T-helper 2 cell treated with Interferon-gamma antibody and Interleukin-4, amounts not matched to agents 100 ng/mL and 5 ng/mL, for 36 hours (primary cell): ENCODE measurements around the gene GAS2L2. TPM values are rescaled to one million over a fixed set of nuclear protein-coding genes. Genes with fewer than 3 reads are reported as not detected.

Source experiments
- intact Hi-C: fragments of 100-400 bp; cut with micrococcal nuclease; formaldehyde crosslinking; loops from one replicate; pipeline ENCODE4 v1.15.1; 2023
- total RNA-seq: library from RNA; stranded (reverse); gene quantifications from 2 replicates; pipeline ENCODE4 v1.2.3, GENCODE V29; 2022

GAS2L2 gene
- total RNA-seq, 1 donor from 2014 or later, result not detected

DNA sequence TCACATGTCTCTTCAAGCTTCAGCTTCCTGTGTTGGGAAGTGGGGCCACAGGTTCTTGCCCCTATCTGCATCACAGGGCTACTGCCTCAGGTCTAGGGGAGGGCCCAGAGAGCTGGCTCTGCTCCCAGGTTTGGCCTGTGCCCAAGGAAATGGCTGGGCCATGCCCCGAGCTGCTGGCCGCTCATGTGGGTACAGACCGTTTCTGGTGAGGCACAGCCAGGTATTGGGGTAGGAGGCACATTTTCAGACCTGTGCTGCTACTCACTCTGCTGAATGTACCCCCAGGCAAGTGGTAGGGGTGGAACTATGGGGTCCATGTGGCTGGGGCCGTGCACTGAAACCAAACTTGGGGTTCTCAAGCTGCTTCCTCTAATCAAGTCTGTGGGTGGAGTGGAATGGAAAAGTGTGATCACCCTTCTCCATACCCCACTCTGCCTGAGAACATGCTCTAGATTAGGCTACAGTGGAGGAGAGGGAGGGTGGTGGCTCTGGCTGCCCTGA, 4.6 kb downstream of the GAS2L2 start:
- intact Hi-C loops, result loop anchor here (5.0 to 10.0 kb wide), 3 partner anchors 191 to 604 kb away; partner anchors contain the start of genes NLE1, SLFN12L and UNC45B

DNA sequence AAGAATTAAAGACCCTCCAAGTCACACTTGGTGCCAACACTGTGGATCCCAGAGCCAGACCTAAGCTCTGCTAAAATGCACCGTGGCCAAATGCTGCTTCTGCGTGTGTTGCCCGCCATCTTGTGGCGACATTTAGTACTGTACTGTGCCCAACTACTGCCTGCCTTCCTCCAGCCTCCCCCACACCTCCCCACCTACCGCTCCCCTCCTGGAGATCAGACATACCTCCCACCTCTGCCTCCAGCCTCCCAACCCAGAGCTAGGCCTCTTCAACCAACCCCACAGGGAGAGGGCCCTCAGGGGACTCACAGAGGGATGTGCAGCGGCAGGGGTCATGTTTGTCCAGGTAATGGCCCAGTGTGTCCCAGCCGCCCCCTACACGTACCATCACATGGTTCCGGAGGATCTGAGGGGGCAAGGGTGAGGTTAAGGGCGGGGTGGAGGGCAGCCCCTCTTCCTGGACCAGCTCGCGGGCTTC, 5.5 kb downstream of the GAS2L2 start:
- intact Hi-C loops, result loop anchor here (1.0 to 10.0 kb wide), 5 partner anchors 134 to 603 kb away; partner anchors contain the start of genes NLE1, SLFN12L and UNC45B

DNA sequence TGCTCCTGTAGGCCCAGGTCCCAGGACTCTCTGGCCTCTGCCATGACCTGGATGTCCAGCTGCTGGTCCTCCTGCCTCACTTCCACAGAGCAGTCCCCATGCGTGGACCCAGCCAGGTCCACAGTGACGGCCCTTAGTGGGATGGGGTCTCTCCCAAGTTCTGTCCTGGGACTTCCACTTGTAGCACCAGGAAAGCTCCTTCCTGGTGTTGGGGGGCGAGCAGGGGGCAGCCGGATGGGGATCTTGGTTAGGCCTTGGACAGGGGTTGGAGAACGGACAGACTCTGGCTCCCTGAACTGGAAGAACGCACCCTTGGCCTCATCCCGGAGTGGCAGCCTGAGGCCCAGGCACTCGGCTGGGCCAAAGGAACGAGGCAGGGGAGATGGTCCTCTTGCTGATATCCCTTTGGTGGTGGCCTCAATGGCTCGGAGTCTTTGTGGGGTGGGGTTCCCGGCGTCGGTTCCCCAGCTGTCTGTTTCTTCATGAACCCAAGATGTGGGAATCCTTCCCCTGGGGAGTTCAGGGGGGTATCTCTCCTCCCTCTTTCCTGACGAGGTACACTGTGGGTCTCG, 7.2 kb downstream of the GAS2L2 start:
- intact Hi-C loops, result loop anchor here (5.0 to 10.0 kb wide), 3 partner anchors 189 to 601 kb away; partner anchors contain the start of genes NLE1, SLFN12L and UNC45B

DNA sequence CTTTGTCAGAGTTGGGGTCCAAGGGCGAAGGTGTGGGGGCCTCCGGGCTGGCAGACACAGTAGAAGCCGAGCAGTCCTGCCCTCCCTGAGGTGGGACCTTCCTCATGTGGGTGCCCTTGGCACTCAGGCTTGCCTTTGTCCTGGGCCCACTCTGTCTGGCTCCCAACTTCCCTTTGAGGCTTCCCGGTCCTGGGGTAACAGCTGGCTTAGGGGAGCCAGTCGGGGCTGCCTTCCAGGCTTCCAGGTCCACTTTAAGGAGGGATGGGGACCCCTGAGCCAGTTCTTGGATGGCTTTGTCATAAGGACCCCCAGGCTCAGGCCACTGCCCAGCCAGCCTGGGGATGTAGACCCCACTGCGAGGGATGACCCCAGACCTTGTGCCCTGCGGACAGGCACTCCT, 7.8 kb downstream of the GAS2L2 start:
- intact Hi-C loops, result loop anchor here (5.0 to 10.0 kb wide), 3 partner anchors 188 to 600 kb away; partner anchors contain the start of genes NLE1, SLFN12L and UNC45B

DNA sequence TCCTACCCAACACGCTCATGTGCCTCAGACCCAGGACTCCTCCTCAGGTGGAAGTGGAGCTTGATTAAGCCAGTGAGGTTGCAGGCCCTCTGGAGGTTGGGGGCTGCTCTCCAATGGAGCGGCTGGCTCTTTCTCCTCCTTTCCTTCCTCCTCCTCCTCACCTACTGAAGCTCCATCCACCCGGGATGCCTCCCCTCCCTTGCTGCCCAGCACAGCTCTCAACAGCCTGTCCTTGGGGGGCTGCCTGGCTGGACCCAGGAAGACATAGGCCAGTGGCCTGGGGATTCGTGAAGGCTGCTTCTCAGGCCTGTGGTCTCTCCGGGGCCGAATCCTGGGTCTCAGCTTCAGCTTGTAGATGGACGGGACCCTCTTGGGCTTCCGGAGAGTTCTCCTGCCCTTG, 8.2 kb downstream of the GAS2L2 start:
- intact Hi-C loops, result loop anchor here (5.0 to 10.0 kb wide), 3 partner anchors 188 to 600 kb away; partner anchors contain the start of genes NLE1, SLFN12L and UNC45B

DNA sequence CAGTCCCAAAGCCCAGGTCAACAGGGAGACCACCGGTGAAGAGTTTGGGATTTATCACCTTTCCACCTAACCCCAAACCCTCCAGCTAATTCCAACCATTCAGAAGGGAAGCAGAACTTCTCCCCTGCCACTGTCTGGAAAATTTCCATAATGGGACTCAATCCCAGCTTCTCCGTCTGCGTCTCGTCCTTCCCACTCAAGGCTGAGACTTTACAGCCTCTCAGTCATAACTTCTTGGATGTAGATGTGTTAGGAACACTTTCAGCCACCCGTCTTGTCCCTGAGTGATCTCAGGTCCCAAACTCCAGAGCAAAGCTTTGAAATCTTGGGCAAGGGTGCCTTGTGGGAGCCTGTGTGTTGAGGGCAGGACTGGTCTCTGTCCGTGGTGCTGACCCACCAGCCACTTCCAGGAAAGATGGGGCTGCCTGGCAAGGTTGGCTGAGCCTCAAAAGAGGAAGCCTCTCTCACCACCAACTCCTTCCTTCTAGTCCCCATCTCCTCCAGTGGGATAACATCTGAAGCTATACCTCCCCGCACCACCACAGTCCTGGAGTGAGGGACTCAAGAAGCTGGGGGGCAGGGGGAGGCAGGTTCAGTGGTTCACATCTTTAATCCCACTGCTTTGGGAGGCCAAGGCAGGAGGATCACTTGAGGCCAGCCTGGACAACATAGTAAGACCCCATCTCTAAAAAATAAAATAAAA, 9.3 kb downstream of the GAS2L2 start:
- intact Hi-C loops, result loop anchor here (10.0 kb wide), 1 partner anchor 599 kb away; the partner anchor contains the start of genes NLE1 and UNC45B

DNA sequence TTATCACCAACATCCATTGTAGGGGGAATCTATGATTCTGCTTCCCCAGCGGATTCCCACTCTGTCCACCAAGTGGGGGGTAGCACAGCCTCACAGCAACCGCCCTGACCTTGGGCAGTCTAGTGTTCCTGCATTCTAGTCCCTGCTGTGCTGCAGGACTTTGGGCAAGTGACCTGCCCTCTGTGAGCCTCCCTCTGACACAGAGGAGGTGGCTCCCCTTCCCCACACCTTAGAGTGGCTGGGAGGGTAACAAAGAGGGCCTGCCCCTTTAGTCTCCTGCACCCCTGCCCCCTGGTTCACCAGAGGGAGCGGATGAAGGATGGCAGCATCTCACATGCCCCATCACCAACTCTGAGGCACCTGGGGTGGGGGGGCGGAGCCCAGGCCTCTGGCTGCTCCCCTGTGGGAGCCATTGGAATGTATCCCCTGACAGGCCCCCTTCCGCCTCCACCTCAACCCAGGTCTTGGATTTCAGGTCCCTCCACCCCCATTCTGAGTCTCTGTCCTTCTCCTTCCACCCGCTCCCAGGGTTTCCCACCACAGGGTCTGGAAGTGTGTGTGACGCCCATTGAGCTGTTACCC, 10.1 kb downstream of the GAS2L2 start:
- intact Hi-C loops, result loop anchor here (10.0 kb wide), 1 partner anchor 598 kb away; the partner anchor contains the start of genes NLE1 and UNC45B

DNA sequence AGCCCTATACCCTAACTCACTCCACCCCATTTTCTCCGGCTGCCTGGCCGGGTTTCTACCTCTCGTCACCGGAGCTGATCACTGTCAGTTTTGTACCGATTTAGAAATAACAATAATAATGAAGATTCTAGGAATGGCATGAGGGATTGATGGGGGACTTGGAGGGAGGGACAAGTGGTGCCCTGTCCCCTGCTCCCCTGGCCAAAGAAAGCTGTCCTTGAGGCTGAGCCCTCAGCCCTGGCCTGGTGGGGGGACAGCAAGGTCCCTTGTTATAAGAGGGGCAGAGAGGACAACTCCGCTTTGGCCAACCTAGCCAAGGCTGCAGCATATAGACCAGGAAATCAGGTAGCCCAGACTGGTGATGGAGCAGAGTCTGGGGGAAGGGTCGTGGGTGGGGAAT, 10.5 kb downstream of the GAS2L2 start:
- intact Hi-C loops, result loop anchor here (10.0 kb wide), 1 partner anchor 598 kb away; the partner anchor contains the start of genes NLE1 and UNC45B

DNA sequence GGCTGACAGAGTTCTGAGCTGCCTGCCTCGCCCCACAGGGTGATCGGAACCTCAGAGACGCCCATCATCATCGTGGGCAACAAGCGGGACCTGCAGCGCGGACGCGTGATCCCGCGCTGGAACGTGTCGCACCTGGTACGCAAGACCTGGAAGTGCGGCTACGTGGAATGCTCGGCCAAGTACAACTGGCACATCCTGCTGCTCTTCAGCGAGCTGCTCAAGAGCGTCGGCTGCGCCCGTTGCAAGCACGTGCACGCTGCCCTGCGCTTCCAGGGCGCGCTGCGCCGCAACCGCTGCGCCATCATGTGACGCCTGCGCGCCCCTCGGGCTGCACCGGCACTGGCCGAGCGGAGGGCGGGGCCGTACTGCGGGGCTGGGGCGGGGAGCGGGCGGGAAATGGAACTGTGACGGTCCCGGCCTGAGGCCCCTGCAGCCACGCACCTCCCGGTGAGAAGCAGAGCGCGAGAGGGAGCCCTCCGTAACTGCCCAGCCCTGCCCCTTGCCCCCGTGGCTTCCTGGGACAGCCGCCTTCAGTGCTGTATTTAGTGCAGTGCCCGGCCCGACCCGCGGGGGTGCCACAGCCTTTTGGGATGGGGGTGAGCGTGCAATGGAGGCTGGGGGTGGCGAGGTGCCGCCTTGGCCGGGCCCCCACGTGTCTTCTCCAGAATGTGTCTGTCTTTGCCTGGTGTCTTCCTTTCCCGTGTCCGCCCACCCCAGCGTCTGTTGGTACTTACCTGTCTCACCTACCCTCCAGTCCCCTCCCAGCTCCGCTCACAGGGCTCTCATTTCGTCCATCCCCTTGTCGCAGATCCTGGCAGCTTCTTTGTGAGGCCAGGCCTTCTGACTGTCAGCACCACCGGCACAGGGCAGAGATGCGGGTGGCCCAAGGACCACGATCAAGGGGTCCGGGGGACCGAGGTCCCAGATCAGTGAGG, 11.8 kb downstream of the GAS2L2 start:
- intact Hi-C loops, result loop anchor here (10.0 kb wide), 1 partner anchor 596 kb away; the partner anchor contains the start of genes NLE1 and UNC45B

DNA sequence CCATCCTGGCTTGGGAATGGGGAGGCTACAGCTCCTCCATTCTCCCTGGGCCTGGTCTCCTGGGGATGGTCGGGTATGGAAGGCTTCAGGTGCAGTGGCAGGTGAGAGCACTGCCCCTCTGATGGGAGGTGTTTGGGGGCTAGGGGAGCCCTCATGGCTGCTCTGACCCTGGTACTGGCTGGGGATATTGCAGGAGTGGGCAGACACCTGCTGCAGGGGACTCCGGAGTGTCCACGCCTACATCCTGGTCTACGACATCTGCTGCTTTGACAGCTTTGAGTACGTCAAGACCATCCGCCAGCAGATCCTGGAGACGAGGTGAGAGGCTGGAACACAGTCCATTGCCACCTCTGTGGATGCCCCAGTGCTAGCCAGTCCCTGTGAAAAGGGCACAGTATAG, 12.8 kb downstream of the GAS2L2 start:
- intact Hi-C loops, result loop anchor here (10.0 kb wide), 1 partner anchor 595 kb away; the partner anchor contains the start of genes NLE1 and UNC45B

DNA sequence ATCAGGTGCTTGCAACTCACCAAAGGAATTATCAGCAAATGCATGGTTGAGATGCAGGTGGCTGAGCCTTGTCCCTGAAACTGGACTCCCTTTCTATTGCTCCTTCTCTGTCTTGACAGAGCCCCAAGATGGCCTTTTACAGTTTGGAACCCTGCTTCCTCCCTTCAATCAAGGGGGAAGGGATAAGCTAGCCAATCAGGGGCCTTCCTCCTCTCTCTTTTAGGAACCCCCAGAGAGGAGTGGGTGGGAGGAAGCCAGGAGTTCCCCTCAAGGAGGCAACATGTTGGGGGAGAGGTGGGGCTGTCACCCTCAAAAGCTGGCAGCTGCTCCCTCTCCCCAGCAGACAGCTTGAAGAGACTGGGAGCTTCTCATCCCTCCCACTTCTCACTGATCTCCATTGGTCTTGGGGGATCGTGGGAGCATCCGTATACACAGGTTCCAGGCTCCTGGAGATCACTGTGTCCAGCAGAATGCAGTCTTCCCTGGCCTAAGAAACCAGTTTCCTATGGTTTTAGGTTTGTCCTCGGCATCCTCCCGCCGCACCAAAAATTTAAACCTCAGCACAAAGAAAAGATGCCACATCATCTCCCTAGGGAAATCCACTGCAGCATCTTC, 14.4 kb downstream of the GAS2L2 start:
- intact Hi-C loops, result no loop called here

DNA sequence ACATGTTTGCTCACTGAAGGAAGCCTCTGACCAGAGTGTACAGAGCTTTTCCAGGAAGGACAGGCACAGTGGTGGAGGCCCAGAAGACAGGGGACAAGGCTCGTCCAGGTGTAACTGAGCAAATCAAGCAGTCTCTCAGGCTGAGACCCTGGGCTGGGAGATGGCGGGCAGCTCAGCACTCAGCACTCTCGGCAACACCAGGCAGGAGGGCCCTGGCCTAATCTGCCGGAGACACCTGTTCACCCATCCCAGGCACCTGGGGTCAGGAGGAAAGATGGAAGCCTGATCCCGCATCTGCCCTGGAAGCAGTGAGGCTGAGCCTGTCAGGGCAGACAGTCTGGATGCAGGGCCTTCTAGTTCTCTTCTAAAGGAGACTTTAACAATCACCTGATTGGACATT, 16.8 kb downstream of the GAS2L2 start:
- intact Hi-C loops, result no loop called here

DNA sequence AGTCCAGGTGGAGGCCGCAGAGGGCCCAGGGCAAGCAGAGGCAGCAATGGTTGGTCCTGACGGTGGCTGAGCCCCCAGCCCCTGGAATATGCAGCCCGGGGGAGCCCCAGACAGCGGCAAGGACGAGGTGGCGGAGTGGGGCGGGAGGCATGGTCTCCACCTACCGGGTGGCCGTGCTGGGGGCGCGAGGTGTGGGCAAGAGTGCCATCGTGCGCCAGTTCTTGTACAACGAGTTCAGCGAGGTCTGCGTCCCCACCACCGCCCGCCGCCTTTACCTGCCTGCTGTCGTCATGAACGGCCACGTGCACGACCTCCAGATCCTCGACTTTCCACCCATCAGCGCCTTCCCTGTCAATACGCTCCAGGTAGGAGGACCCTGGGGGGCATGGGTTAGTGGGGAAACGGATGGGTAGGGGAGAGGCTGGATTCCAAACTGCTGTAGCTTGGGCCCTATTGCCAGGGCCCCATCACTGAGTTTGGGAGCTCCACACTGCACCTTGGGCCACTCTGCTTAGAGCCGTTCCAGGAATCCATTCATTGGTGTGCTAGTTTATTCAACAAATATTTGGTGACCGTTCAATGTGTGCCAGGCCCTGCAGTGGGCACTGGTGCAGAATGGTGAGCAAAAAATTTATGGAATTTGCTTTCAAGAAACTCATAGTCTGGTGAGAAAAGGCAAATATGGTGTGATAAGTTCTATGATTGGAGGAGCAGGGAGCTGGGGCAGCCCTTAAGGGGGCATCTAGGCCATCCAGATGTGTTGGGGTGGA, 17.8 kb downstream of the GAS2L2 start:
- intact Hi-C loops, result no loop called here

DNA sequence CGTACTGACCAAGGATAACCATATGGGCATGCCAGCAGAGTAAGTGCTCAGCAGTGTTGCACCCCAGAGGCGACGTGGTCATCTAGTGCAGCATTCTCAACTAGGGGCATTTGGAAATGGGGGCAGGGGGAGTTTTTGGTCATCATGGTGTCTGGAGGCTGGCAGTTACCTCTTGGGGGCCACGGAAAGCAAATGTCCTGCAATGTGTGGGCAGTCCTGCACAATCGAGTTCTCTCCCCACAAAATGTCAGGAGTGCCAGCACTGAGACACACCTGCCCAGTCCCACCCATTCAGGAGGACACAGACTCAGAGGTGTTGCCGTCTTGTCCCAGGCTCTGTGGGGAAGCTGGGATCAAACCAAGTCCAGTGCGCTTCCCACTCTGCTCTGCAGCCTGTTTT, 18.6 kb downstream of the GAS2L2 start:
- intact Hi-C loops, result no loop called here

DNA sequence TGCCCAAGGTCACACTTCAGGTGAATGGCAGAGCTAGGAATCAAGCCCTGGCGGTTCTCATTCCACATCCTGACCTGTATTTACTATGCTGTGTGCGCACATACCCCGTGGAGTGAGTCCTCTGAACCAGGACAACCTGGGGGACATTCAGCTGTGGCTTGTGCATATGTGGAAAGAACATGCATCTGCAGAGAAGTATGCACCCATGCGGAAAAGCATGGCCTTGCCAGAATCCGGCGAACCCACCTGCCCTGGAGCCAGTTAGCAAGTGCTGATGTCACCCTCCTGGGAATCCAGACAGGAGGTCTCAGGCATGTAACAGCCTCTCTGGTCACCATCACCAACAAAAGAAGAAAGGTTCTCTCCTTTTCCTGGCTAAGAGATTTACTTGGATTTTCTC, 19.7 kb downstream of the GAS2L2 start:
- intact Hi-C loops, result no loop called here

DNA sequence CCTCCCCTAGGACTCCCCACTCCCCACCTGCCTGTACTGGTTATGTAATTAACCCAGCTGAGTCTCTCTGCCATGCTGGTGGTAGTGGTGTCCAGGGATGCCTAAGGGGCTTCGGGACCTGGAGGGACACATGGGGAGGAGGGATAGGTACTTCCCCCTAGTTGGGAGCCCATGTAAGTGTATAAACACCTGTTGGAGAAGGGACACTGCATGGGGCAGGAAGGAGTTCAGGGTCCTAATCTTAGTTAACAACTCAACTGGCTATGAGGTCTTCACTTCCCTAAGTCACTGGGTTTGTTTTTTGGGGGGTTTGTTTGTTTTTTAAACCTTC, 20.3 kb downstream of the GAS2L2 start:
- intact Hi-C loops, result no loop called here

DNA sequence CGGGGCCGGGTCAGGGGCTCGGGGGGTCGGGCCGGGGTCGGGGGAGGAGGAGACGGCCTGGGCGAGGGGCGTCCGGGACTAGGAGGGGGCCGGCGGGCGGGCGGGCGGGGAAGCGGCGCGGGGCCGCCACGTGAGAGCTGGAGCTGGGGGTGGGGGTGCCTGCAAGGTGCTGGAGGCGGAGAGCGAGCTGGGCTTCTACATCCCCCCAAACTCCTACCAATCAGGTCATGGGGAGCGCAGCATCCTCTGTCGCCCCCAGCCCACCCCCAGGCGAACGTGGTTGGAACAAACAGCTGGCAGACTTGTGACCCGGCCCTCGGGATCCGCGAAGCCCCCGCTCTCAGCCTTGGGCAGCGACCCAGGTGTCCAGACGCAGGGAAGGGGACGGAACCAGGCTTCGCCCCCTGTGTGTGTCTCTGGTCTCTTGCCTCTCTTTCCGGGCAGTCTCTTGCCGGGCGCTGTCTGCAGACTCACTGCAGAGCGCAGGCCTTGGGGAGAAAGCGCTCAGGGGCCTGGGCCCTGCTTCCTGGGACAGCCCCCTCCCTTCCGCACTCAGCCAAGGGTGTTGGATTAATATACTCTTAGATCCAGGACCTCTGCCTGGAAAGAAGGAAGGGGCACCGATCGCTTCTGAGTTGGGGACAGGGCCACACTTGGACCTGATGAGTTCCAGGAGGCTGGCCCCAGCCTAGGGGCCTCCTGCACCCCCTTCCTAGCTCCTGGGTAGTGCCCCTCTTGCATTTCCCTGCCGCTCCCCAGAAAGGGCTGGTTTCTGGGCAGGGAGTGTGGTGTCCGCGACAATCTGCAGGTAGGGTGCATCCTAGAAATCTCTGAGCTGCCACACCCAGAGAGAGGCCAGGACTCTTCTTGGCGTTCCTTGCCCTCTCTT, 20.9 kb downstream of the GAS2L2 start:
- intact Hi-C loops, result no loop called here

DNA sequence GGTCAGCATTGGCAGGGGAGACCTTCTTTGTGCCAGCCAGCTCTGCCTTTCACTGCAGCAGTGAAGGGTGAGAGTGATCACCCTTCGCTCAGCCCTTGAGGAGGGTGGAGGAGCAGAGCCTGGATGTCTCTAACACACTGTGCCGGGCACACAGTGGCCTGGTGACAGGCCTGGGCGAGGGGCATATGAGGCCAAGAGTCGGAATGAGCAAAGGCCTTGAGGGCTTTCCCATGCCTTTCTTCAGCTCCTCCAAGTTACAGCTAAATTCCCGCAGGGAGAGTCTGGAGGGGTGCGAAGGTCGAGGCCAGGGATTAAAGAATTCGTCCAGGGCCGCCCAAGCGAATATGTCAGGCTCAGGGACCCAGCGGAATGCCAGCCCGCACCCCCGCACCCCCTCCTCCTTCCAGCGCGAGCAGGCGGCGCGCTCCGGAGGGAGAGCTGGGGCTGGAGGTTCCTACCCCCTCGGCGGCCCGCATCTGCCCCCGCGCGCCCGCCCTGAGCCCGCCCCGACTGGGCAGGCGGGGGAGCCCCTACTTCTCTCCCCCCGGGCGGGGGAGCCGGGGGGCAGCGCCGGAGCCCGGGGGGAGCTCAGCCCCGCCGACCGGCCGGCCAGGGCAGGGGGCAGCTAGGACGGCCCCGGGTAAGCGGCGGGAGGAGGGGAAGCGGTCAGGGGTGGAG, 21.7 kb downstream of the GAS2L2 start, which contains the start of gene RASL10B:
Gene RASL10B (plus strand): TSS at position 401 of the 678 bp plus-strand sequence. CDS start 3,546 bp downstream, outside the sequence.
- intact Hi-C loops, result no loop called here
